ENCODE data around the gene CASP5.
"Not testable (repeated sequence)": the region's sequence is repeated elsewhere in the genome, so short reads cannot be mapped to it uniquely, and the experiment has no call there.

The CASP5 gene

GRCh38 chr11:105042178-105042577 is 19.2 kb upstream of the CASP5 start:
- DNase-seq (ENCODE audit: low read depth): no peak
- no peak for TF ChIP-seq CTCF (IDR thresholded peaks at IDR 0.05; ENCODE audit: insufficient read depth, low read depth, low read length, missing control alignments)
- no peak overlapping the region for H3K4me3 ChIP-seq (ENCODE audit: low read depth, low read length)

GRCh38 chr11:105040703-105041102 is 17.7 kb upstream of the CASP5 start:
- DNase-seq (ENCODE audit: low read depth): no peak
- no peak for TF ChIP-seq CTCF (IDR thresholded peaks at IDR 0.05; ENCODE audit: insufficient read depth, low read depth, low read length, missing control alignments)
- no peak overlapping the region for H3K4me3 ChIP-seq (ENCODE audit: low read depth, low read length)

GRCh38 chr11:105034813-105035620 is 12.0 kb upstream of the CASP5 start, which contains the start of gene CASP1:
TSS of gene CASP1 (minus strand) at chr11:105035144. CDS start at chr11:105035113, 31 bp downstream.
- peak; percentile 64 for DNase-seq (ENCODE audit: low read depth)
- TF ChIP-seq CTCF (IDR thresholded peaks at IDR 0.05; ENCODE audit: insufficient read depth, low read depth, low read length, missing control alignments): no peak
- peak within 1 kb of the TSS; percentile 73 for H3K4me3 ChIP-seq (ENCODE audit: low read depth, low read length)

- DNase-seq (ENCODE audit: low read depth): not testable (repeated sequence)
- peak overlapping the region; percentile 73 for H3K4me3 ChIP-seq (ENCODE audit: low read depth, low read length)
Measured at GRCh38 chr11:105034388-105034787, 11.4 kb upstream of the CASP5 start.

- H3K4me3 ChIP-seq (ENCODE audit: low read depth, low read length): peak overlapping the region; percentile 73
- no peak for DNase-seq (ENCODE audit: low read depth)
- TF ChIP-seq CTCF (IDR thresholded peaks at IDR 0.05; ENCODE audit: insufficient read depth, low read depth, low read length, missing control alignments): no peak
Measured at GRCh38 chr11:105033781-105034180, 10.8 kb upstream of the CASP5 start.

GRCh38 chr11:105033343-105033742 is 10.4 kb upstream of the CASP5 start:
- peak overlapping the region; percentile 73 for H3K4me3 ChIP-seq (ENCODE audit: low read depth, low read length)
- DNase-seq (ENCODE audit: low read depth): no peak
- TF ChIP-seq CTCF (IDR thresholded peaks at IDR 0.05; ENCODE audit: insufficient read depth, low read depth, low read length, missing control alignments): no peak

GRCh38 chr11:105032495-105032894 is 9.5 kb upstream of the CASP5 start:
- TF ChIP-seq CTCF (IDR thresholded peaks at IDR 0.05; ENCODE audit: insufficient read depth, low read depth, low read length, missing control alignments): no peak
- peak overlapping the region; percentile 73 for H3K4me3 ChIP-seq (ENCODE audit: low read depth, low read length)
- no peak for DNase-seq (ENCODE audit: low read depth)

Data from GM12865 (cell line).